CD4-positive, alpha-beta memory T cell (primary cell): ENCODE measurements around the gene PRDM15. TPM values are rescaled to one million over a fixed set of nuclear protein-coding genes. Genes with fewer than 3 reads are reported as not detected.
A peak's percentile ranks its signal among the peaks of the same experiment; 100 is the strongest.

Experiments
- CTCF ChIA-PET: fragments of 350-600 bp; sonication (Branson Sonifier 250); formaldehyde crosslinking; loops from one replicate; lab custom pipeline; 2021; ENCODE audit warnings: inconsistent platforms; ENCODE audit not compliant: partially characterized antibody; lab: Charles Lee
- POLR2A ChIA-PET: fragments of 350-600 bp; sonication (Branson Sonifier 250); formaldehyde crosslinking; loops from one replicate; lab custom pipeline; 2021; ENCODE audit not compliant: partially characterized antibody; lab: Charles Lee
- DNase-seq, 5 donors: peaks; one replicate each; pipeline versions ENCODE4 v3.0.0 to v3.0.0-alpha.2; 2020 to 2022; ENCODE audit warnings: mixed read lengths in 1 of 5
- H3K27ac ChIP-seq: one replicate; pipeline ENCODE4 v1.7.0; 2013; ENCODE audit warnings: low read depth, low read length
- H3K27me3 ChIP-seq: 2 replicates; pipeline ENCODE4 v1.7.0; 2013; ENCODE audit warnings: mild to moderate bottlenecking, low read length, moderate library complexity; ENCODE audit not compliant: insufficient read depth
- H3K36me3 ChIP-seq: 2 replicates; pipeline ENCODE4 v1.7.0; 2013; ENCODE audit warnings: mild to moderate bottlenecking, low read length, moderate library complexity; ENCODE audit not compliant: insufficient read depth
- H3K4me1 ChIP-seq: 2 replicates; pipeline ENCODE4 v1.7.0; 2013; ENCODE audit warnings: mild to moderate bottlenecking, low read length, moderate library complexity; ENCODE audit not compliant: insufficient read depth
- H3K4me3 ChIP-seq, 2 donors: one replicate each; pipeline ENCODE4 v1.7.0; 2013; ENCODE audit warnings: low read length in 2 of 2, mild to moderate bottlenecking in 1 of 2
- H3K9me3 ChIP-seq, 2 donors: one replicate each; pipeline ENCODE4 v1.7.0; 2013; ENCODE audit warnings: low read length in 2 of 2, control low read depth in 1 of 2; ENCODE audit not compliant: control insufficient read depth in 1 of 2
- H3K27ac Mint-ChIP-seq, 7 donors: one replicate each; pipeline ENCODE4 v1.8.0; 2020 to 2021; ENCODE audit warnings: mixed read lengths in 7 of 7, mild to moderate bottlenecking in 6 of 7, inconsistent platforms in 3 of 7, moderate library complexity in 3 of 7
- H3K27me3 Mint-ChIP-seq, 2 donors: one replicate each; pipeline ENCODE4 v1.8.0; 2020 to 2021; ENCODE audit warnings: mixed read lengths in 2 of 2
- H3K36me3 Mint-ChIP-seq, 2 donors: one replicate each; pipeline ENCODE4 v1.8.0; 2020 to 2021; ENCODE audit warnings: mixed read lengths in 2 of 2, inconsistent platforms in 1 of 2, mild to moderate bottlenecking in 1 of 2
- H3K4me1 Mint-ChIP-seq, 4 donors: one replicate each; pipeline ENCODE4 v1.8.0; 2020 to 2021; ENCODE audit warnings: mixed read lengths in 4 of 4, mild to moderate bottlenecking in 1 of 4
- H3K4me3 Mint-ChIP-seq, 8 donors: one replicate each; pipeline ENCODE4 v1.8.0; 2020 to 2021; ENCODE audit warnings: mixed read lengths in 8 of 8, mild to moderate bottlenecking in 7 of 8, moderate library complexity in 6 of 8, inconsistent platforms in 3 of 8
- H3K9me3 Mint-ChIP-seq, 8 donors: one replicate each; pipeline ENCODE4 v1.8.0; 2020 to 2021; ENCODE audit warnings: mixed read lengths in 8 of 8, mild to moderate bottlenecking in 5 of 8, inconsistent platforms in 3 of 8, moderate library complexity in 1 of 8
- intact Hi-C: fragments of 100-400 bp; cut with micrococcal nuclease; formaldehyde crosslinking; loops from one replicate; pipeline ENCODE4 v1.15.1; 2023
- polyA plus RNA-seq, 2 donors: library from polyadenylated mRNA; unstranded; fragments of 300-500 nt; fragmentation: Illumina TruSeq; gene quantifications; one replicate each; pipeline ENCODE4 v1.2.3, GENCODE V29; 2021
- total RNA-seq, 2 experiments: library from RNA; stranded (reverse); gene quantifications; one replicate each; pipeline ENCODE4 v1.2.3, GENCODE V29; 2021

The PRDM15 gene
- total and polyA plus RNA-seq, 4 experiments from 2014 or later = 0.50 to 14.3 (median 8.8) TPM

DNA sequence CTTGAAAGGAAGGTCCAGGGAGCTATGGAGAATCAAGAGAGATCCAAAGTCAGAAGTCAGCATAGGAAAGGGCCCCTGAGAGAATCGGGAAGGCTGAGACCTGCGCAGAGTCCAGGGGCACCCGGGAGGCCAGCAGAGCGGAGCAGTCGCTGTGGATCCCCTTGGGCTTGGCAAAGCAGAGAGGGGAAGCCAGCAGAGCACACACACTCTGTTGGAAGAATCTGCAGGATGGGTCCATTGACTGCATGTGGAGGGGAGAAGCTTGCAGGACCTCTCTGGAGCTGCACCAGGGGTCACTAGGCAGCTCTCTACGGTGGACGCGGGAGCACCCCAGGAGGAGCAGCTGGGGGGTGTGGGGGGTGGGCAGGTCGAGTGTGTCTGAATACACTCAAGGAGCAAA, 118.7 kb downstream of the PRDM15 start:
- Mint-ChIP-seq H3K27me3 (peaks cover 39 to 48% of the 10 kb centered on the region in 2 donors), H3K27ac (no peak overlapping the region), H3K36me3 (no peaks in the 10 kb centered on the region), H3K4me1 (peaks cover 0 to 25% (median 12%) of the 10 kb centered on the region in 4 donors), H3K9me3 (peaks cover 0 to 2% (median 0%) of the 10 kb centered on the region in 8 donors), H3K4me3 (peak overlapping the region in 1 of 8 donors; percentile 35)
- ChIA-PET POLR2A (no interaction called here), CTCF (interaction anchor here (1.3 kb wide), 1 partner anchor 477 kb away, joined by 4 read pairs; no protein-coding TSS in a partner anchor)
- H3K36me3 ChIP-seq = no peaks in the 10 kb centered on the region
- DNase-seq = no peak
- no peak overlapping the region for H3K4me3 ChIP-seq
- no peak overlapping the region for H3K27ac ChIP-seq
- no peaks in the 10 kb centered on the region for H3K9me3 ChIP-seq
- intact Hi-C loops = no loop called here
- peaks cover 17% of the 10 kb centered on the region for H3K27me3 ChIP-seq
- H3K4me1 ChIP-seq = peaks cover 12% of the 10 kb centered on the region

GRCh38 chr21:41759926-41760325, 119.2 kb downstream of the PRDM15 start:
- DNase-seq = no peak
- Mint-ChIP-seq H3K36me3 (no peaks in the 10 kb centered on the region), H3K27ac (no peak overlapping the region), H3K4me3 (no peak overlapping the region), H3K4me1 (peaks cover 0 to 20% (median 12%) of the 10 kb centered on the region in 4 donors), H3K27me3 (peaks cover 35 to 44% of the 10 kb centered on the region in 2 donors), H3K9me3 (peaks cover 0 to 2% (median 0%) of the 10 kb centered on the region in 8 donors)
- Histone ChIP-seq H3K27ac (no peak overlapping the region), H3K36me3 (no peaks in the 10 kb centered on the region), H3K4me1 (peaks cover 12% of the 10 kb centered on the region), H3K9me3 (no peaks in the 10 kb centered on the region), H3K27me3 (peaks cover 13% of the 10 kb centered on the region), H3K4me3 (no peak overlapping the region)
- POLR2A ChIA-PET = no interaction called here
- CTCF ChIA-PET = interaction anchor here (1.2 kb wide), 1 partner anchor 8 kb away, joined by 4 read pairs; no protein-coding TSS in a partner anchor
- intact Hi-C loops = no loop called here

DNA sequence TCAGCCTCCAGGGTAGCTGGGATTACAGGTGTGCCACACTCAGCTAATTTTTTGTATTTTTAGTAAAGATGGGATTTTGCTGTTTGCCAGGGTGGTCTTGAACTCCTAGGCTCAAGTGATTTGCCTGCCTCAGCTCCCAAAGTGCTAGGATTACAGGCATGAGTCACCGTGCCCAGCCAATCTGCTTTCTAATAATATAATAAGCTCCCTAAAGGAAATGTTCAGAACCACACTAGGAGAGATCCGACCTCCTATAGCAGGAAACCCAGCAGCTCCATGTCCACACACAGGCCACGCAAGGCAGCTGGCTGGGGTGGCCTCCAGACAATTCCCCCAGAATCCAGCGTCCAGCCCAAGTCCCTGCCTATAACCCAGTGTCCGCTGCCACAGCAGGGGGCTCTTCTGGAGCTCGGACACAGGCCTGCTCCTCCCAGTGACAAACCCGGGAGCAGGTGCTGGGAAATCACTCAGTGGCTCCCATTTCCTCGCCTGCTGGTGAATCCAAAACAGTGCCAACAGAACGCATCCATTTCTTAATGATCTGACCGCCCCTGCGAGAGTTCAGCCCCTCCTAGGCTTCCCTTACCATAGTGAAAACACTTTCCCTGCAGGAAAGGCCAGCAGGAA, 119.8 kb downstream of the PRDM15 start:
- Mint-ChIP-seq H3K27ac (no peak overlapping the region), H3K4me3 (no peak overlapping the region), H3K27me3 (peaks cover 32 to 38% of the 10 kb centered on the region in 2 donors), H3K36me3 (no peaks in the 10 kb centered on the region), H3K9me3 (peaks cover 0 to 2% (median 0%) of the 10 kb centered on the region in 8 donors), H3K4me1 (peaks cover 0 to 20% (median 11%) of the 10 kb centered on the region in 4 donors)
- intact Hi-C loops = no loop called here
- Histone ChIP-seq H3K27ac (no peak overlapping the region), H3K36me3 (no peaks in the 10 kb centered on the region), H3K4me3 (no peak overlapping the region), H3K4me1 (peaks cover 12% of the 10 kb centered on the region), H3K27me3 (peaks cover 13% of the 10 kb centered on the region), H3K9me3 (no peaks in the 10 kb centered on the region)
- ChIA-PET POLR2A (no interaction called here), CTCF (interaction anchor here (1.2 kb wide), 1 partner anchor 9 kb away, joined by 4 read pairs; no protein-coding TSS in a partner anchor)
- DNase-seq = no peak

DNA sequence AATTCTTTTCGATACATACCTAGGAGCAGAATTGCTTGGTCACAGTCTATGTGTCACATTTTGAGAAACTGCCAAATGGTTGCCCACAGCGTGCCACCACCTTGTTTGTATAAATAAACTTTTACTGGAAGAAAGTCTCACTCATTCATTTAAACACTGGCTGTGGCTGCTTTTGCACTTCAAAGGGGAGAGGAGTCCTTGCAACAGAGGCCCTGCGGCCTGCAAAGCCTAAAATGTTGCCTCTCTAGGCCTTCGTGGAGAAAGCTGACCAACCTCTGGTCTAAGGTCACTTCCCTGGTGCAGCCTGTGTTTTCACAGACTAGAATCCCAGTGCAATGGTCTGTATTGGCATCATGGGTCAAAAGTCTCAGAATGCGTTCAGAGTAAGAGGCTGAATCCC, 120.6 kb downstream of the PRDM15 start:
- Mint-ChIP-seq H3K4me3 (no peak overlapping the region), H3K9me3 (peaks cover 0 to 2% (median 0%) of the 10 kb centered on the region in 8 donors), H3K27me3 (peaks cover 32 to 37% of the 10 kb centered on the region in 2 donors), H3K36me3 (no peaks in the 10 kb centered on the region), H3K27ac (no peak overlapping the region), H3K4me1 (peaks cover 0 to 20% (median 11%) of the 10 kb centered on the region in 4 donors)
- intact Hi-C loops = no loop called here
- H3K36me3 ChIP-seq = no peaks in the 10 kb centered on the region
- peaks cover 12% of the 10 kb centered on the region for H3K4me1 ChIP-seq
- ChIA-PET POLR2A (no interaction called here), CTCF (interaction anchor here (1.2 kb wide), 1 partner anchor 9 kb away, joined by 4 read pairs; no protein-coding TSS in a partner anchor)
- DNase-seq = no peak
- peaks cover 12% of the 10 kb centered on the region for H3K27me3 ChIP-seq
- no peak overlapping the region for H3K4me3 ChIP-seq
- H3K9me3 ChIP-seq = no peaks in the 10 kb centered on the region
- no peak overlapping the region for H3K27ac ChIP-seq

DNA sequence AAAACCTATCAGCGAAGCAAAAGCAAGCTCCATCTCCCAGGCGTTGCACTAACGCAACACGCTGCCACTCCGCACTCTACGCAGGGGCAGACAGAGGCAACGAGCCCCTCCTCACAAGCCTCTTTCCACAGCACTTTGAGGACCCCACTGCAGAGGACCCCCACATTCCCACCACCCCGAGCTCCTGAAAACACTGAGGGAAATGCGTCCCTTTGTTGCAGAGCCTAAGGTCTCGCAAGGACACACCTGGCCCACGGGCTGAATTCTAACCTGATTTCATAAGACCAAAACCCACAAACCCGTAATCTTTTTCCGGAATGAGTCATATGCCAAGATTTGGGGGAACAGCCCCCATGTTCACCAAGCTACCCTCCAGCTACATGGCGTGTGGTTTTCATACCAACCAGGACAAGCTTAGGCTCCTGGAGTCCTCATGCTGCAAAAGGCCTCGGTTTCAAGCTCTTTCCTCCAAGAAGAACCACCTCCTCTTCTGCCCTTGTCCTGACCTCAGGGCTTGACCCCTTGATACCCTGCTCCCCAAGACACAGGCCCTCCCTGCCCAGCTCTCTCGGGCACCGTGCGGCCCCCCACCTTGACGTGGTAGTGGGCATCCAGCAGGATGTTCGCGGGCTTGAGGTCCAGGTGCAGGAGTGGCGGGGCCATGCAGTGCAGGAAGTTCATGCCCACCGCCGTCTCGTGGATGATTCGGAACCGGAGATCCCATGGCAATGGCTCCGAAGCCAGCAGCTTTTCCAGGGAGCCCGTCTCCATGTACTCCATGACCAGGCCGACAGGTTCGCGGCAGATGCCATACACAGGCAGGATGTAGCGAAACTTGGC, 123.0 kb downstream of the PRDM15 start:
- Histone ChIP-seq H3K4me1 (peaks cover 4% of the 10 kb centered on the region), H3K36me3 (no peaks in the 10 kb centered on the region), H3K9me3 (no peaks in the 10 kb centered on the region), H3K4me3 (no peak overlapping the region), H3K27me3 (peaks cover 7% of the 10 kb centered on the region), H3K27ac (no peak overlapping the region)
- Mint-ChIP-seq H3K4me1 (peaks cover 0 to 11% (median 3%) of the 10 kb centered on the region in 4 donors), H3K4me3 (no peak overlapping the region), H3K36me3 (no peaks in the 10 kb centered on the region), H3K27me3 (peaks cover 14 to 18% of the 10 kb centered on the region in 2 donors), H3K27ac (no peak overlapping the region), H3K9me3 (no peaks in the 10 kb centered on the region)
- CTCF ChIA-PET = no interaction called here
- intact Hi-C loops = no loop called here
- POLR2A ChIA-PET = no interaction called here
- DNase-seq = no peak

GRCh38 chr21:41755258-41755933, 123.7 kb downstream of the PRDM15 start:
- CTCF ChIA-PET = no interaction called here
- Histone ChIP-seq H3K27me3 (peaks cover 2% of the 10 kb centered on the region), H3K27ac (no peak overlapping the region), H3K4me3 (no peak overlapping the region), H3K4me1 (no peaks in the 10 kb centered on the region), H3K9me3 (no peaks in the 10 kb centered on the region), H3K36me3 (no peaks in the 10 kb centered on the region)
- H3K4me3 Mint-ChIP-seq = no peak overlapping the region
- no peak for DNase-seq
- H3K27ac Mint-ChIP-seq = no peak overlapping the region
- H3K4me1 Mint-ChIP-seq = peaks cover 0 to 5% (median 0%) of the 10 kb centered on the region in 4 donors
- POLR2A ChIA-PET = no interaction called here
- no peaks in the 10 kb centered on the region for H3K36me3 Mint-ChIP-seq
- H3K27me3 Mint-ChIP-seq = peaks cover 10 to 12% of the 10 kb centered on the region in 2 donors
- no peaks in the 10 kb centered on the region for H3K9me3 Mint-ChIP-seq
- intact Hi-C loops = no loop called here

DNA sequence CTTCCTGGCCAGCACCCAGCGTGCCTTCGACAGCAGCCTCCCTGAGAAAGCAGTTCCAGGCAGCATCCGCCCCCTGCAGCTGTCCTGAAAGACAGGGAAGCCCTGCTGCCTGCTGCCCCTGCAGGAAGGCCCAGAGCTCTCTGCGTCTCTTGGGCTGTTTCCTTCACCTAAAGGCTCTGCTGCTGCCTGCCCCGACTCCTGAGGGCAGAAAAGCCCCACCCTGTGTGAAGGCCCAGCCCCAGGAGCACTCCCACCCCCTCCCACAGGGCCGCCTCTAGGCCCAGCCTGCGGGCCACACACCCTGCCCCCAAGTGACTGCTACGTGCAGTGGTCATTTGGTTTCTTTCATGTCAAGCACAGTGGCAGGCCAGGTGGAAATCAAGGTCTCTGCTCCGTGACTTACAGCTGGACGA, 124.7 kb downstream of the PRDM15 start:
- H3K36me3 Mint-ChIP-seq = no peaks in the 10 kb centered on the region
- no peaks in the 10 kb centered on the region for H3K36me3 ChIP-seq
- CTCF ChIA-PET = no interaction called here
- H3K27me3 Mint-ChIP-seq = peaks cover 2 to 5% of the 10 kb centered on the region in 2 donors
- no peak for DNase-seq
- H3K27ac Mint-ChIP-seq = no peak overlapping the region
- POLR2A ChIA-PET = no interaction called here
- no peaks in the 10 kb centered on the region for H3K4me1 ChIP-seq
- no peak overlapping the region for H3K4me3 Mint-ChIP-seq
- no peak overlapping the region for H3K4me3 ChIP-seq
- H3K27me3 ChIP-seq = no peaks in the 10 kb centered on the region
- H3K9me3 Mint-ChIP-seq = no peaks in the 10 kb centered on the region
- H3K27ac ChIP-seq = no peak overlapping the region
- H3K9me3 ChIP-seq = no peaks in the 10 kb centered on the region
- intact Hi-C loops = no loop called here
- no peaks in the 10 kb centered on the region for H3K4me1 Mint-ChIP-seq
